Stromal cell of bone marrow (primary cell): ENCODE measurements around the gene TFRC.
"Not testable (repeated sequence)": the region's sequence is repeated elsewhere in the genome, so short reads cannot be mapped to it uniquely, and the experiment has no call there.

Experiments used
- DNase-seq: peaks from one replicate; pipeline ENCODE4 v3.0.0-alpha.2; 2012; ENCODE audit warnings: low read depth

The TFRC gene

DNA sequence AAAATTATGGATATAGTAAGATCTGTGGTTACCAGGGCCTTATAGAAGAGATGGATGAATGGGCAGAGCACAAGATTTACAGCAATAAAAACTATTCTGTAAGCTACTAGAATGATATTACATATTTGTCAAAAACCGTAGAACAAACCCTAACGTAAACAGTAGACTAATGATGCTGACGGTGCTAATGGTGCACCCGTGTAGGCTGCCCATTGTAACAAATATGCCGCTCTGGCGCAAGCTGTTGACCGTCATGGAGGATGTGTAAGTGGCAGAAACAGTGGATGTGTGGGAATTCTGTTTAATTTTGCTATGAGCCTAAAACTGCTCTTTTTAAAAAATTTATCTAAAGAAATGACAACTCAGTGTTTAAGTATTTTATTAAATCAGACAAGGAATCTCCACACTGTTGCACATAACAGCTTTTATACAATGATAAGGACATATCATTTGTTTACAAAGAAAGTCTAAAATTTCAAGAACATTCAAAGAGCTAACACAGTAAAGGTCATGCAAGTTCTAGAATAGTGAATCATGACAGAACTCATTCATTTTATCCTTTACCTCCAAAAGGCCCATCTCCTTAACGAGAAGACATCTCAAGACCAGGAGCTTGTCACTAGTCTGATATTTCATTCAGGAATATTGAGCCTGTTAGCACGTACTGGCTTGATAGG is 32.8 kb downstream of the TFRC start:
- no peak for DNase-seq

DNA sequence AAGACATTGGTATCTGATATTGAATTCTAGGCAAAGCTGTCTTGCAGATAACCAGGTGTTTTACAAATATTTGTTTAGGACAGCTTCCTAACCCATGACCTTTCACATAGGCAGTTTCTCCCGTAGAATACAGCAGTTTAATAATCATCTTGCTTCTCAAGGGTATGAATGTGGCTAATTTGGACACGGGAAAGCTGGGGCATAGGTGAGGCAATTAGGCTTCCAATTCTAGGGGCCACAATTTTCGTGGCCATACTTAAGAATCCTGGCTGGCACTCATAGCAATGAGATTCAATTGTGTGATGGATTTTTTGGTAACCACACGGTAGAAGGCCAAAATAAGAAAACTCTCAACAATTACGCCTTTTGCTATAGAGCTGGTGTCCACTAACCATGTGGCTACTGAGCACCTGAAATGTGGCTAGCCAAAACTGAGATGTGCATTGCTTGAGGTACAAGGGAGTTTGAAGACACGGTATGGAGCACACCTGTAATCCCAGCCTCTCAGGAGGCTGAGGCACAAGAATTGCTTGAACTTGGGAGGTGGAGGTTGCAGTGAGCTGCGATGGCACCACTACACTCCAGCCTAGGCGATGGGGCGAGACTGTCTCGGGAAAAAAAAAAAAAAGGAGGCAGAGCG is 34.4 kb downstream of the TFRC start:
- DNase-seq, result no peak

DNA sequence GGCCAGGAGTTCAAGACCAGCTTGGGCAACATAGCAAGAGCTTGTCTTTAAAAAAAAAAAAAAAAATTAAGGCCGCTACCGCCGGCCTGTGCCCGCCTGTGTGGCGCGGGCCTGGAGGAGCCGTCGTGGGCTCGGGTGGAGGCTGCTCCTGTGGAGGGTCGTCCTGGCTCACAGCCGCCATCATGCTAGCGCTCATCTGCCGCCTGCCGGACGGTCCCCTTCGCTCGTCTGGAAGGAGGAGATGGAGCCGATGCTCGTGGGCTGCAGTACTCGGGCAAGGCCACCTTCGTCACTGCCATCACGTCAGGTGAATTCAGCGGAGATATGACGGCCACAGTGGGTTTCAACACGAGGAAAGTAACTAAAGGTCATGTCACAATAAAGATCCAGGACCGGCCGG is 37.4 kb downstream of the TFRC start:
- no peak for DNase-seq

DNA sequence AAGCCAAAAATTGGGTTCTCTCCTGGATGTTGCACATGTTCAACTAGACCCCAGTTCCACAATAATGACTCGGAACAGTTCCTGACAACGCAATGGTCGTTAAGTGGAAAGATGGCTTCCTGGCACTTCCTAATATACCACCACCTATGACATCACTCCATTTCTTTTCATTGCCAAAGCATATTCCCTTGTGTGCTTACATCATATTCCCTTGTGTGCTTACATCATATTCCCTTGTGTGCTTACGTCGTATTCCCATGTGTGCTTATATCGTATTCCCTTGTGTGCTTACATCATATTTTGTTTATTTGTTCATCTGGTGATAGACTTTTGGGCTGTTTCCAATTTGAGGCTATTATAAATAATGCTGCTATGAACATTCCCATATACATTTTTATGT is 39.2 kb downstream of the TFRC start:
- no peak for DNase-seq

- DNase-seq, result no peak
Observed at GRCh38 chr3:196039359-196039758, 42.5 kb downstream of the TFRC start.

DNA sequence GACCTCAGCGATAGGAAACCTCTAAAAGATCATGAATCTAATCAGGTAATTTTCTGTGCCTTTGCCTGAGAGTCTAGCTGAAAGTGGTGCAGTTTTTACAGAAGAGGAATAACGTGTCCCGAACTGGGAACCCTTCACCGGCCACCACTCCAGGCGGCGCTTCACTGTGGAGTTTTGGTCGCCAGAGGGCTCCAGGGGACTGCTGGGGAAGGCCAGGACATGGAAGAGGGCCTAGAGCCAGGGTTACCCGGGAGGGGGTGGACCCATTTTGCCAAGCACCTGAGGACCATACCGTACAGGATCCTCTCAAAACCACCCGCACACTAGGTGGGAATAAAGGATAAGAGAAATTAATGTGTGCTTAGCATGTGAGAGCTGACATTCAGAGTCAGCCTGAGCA is 55.8 kb downstream of the TFRC start:
- not testable (repeated sequence) for DNase-seq

DNA sequence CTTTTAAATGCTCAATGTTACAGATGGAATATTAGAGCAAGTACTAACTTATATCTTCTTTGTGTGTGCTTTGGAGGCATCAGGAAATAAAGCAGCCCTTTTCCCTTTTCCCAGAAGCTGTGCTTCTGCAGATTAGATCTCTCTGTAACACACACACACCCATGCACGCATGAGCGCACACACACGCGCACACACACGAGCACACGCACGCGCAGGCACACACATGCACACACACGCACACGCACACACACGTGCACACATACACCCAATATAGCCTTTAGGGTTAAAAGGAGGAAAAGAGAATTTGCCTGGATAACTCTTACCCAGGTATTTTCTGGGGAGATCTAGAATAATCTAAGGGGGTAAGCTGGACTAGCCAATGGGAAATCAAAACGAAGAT is 56.9 kb downstream of the TFRC start:
- no peak for DNase-seq

DNA sequence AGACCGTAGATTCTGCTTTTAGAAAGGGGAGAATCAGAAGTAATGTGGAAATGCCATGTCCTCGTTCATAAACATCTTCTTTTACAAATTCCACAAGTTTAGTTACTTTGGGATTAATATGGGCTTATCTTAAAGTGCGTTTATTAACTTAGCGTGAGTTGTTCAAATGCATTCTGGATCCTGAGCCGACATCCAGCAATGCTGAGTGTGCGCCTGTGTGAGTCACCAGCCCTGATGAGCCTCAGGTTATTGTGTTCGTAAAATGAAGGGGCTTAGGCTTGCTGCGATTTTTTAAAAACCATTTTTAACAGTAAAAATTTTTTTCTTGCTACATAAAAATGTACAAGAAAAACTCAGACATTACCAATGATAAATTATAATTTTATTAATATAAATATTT is 57.9 kb downstream of the TFRC start:
- DNase-seq, result no peak

DNA sequence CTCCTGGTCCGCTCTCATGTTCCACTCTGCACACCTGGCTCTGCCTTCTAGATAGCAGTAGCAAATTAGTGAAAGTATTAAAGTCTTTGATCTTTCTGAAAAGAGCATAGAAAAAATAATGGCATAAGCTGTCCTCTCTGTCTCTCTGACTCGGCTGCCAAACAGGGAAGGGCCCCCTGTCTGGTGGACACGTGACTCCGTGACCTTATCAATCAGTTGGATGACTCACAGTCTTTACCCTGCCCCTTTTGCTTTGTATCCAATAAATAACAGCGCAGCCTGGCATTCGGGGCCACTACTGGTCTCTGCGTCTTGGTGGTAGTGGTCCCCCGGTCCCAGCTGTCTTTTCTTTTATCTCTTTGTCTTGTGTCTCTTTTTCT is 59.4 kb downstream of the TFRC start:
- not testable (repeated sequence) for DNase-seq

DNA sequence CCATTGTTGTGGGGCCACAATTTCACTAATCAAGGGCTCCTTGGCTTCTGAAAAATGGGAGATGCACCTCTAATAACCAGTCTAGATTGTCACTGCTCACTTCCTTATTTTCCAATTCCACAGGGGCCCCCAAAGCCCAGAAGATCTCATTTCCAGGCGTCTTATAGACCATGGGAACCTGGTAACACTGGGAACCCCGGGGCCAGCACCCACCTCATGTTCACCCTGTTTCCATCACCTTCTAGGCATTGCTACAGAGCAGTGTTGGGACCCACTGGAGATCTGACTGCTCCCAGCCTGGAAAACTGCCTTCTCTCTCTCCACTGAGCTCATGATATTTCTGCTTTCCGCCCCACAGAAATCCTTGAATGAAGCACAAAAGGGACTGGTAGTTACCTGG is 61.5 kb downstream of the TFRC start:
- no peak for DNase-seq

GRCh38 chr3:196019576-196019975 is 62.3 kb downstream of the TFRC start:
- peak; percentile 18 for DNase-seq

GRCh38 chr3:196018159-196018558 is 63.7 kb downstream of the TFRC start:
- not testable (repeated sequence) for DNase-seq

GRCh38 chr3:196016485-196016884 is 65.4 kb downstream of the TFRC start:
- DNase-seq, result peak; percentile 61

DNA sequence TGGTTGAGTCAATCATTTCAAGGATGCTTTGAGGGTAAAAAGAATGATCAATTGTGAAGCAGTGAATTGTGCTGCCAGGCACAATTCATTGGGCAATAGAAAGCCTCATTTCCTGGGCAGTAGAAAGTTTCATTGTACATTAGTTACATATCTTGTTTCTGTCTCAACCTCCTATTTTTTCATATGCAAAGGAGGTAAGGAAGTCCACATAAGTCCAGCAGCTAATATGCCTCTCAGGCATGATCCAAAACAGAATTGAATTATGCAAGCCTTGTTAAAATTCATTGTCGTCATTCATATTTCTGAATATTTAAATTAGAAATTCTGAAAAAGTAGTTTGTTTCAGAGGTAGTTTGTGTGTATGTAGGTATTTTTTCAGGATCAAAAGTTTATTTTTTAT is 65.8 kb downstream of the TFRC start:
- no peak for DNase-seq

GRCh38 chr3:196013587-196014487 is 68.1 kb downstream of the TFRC start:
- no peak for DNase-seq

GRCh38 chr3:196012941-196013476 is 68.9 kb downstream of the TFRC start:
- DNase-seq, result no peak

- no peak for DNase-seq
Observed at GRCh38 chr3:196012481-196012880, 69.4 kb downstream of the TFRC start.

- no peak for DNase-seq
Observed at GRCh38 chr3:196009456-196009855, 72.4 kb downstream of the TFRC start.

GRCh38 chr3:196008929-196009328 is 73.0 kb downstream of the TFRC start:
- DNase-seq, result no peak

- DNase-seq, result no peak
Observed at GRCh38 chr3:196008387-196008786, 73.5 kb downstream of the TFRC start.

DNA sequence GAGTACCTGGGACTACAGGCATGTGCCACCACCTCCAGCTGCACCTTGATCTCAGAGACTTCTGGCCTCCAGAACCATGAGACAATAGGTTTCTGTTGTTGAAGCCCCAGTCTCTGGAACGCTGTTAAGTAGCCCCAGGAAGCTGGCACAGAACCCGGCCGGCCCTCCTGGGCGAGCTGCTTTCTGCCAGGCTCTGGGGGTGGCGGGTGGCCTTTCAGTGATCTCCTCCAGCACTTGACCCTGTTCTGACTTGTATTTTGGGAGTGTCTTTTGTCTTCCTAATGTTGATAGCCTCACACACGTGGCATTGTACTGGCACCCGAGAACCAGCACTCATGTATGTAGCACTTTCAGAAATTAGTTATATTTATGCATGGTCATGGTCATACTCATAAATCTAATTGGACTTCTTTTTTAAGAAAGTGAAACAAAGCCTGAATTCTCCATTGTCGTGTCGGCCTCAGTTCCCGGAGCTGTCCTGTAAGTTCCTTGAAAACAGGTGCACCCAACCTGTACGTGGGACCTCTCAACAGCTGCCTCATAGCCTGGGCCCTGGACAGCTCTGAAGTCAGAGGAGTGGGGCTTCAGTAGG is 74.0 kb downstream of the TFRC start:
- DNase-seq, result no peak

- not testable (repeated sequence) for DNase-seq
Observed at GRCh38 chr3:196005338-196005737, 76.6 kb downstream of the TFRC start.
